ENCODE measurements around the gene FRMPD1.
"Not testable (repeated sequence)": the region's sequence is repeated elsewhere in the genome, so short reads cannot be mapped to it uniquely, and the experiment has no call there.

The FRMPD1 gene

DNA sequence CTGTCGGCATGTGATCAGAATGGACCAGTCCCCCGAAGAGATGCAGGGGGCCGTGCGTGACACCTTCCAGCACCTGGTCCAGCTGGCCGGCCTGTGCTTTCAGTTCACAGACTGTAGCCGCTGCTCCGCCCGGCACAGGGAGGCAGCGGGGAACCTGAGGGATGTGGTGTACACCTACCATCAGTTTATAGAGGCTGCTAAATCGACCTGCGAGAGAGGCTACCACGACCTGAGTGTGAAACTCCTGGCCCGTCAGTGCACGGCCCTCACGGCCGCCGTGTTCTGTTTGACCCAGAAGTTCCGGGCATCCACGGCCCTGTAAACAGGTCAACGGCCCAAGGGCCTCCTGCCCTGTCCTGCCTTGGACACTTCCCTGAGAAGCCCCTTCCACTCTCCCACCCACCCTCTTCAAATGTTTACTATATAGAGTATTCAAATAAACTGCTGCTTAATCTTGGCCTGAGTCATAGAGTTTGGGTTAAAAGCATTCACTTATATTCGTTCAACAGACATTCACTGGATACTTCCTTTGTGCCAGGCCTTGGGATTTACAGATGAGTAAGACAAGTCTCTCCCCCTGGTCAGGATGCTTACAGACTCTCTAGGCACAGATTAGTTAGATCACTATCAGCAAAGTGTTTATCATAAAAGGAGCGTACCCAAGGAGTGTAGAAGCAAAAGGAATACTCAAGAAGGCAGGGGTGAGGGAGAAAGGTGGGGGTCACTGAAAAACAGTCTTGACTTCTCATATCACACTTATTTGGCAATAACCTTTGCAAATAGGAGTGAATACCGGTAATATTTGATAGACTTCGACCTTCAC is 95.9 kb downstream of the FRMPD1 start:
- no peak for DNase-seq

DNA sequence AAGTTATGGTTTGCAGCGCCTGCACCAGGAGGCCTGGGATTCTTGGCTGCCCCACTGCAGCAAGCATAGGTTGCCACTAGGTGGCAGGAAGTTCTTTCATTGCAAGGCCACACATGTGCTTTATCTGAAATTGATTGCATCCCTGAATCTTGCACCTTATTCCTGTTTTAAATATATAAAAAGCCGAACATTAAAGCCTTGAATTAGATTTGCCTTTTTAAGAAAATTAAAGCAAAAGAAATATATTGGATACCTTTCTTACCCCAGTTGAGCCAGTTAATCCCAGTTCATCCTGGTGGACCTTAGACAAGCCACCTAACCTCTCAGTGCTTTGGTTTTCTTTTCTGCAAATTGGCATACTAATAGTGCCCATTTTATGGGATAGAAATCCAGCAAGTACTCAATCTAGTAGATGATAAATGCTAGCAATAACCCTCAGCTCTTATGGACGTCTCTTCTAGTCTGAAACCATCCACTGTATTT is 96.6 kb downstream of the FRMPD1 start:
- peak; percentile 56 for DNase-seq

GRCh38 chr9:37749129-37749528 is 98.4 kb downstream of the FRMPD1 start:
- no peak for DNase-seq

GRCh38 chr9:37751186-37751585 is 100.4 kb downstream of the FRMPD1 start:
- DNase-seq: no peak

GRCh38 chr9:37751704-37752103 is 101.0 kb downstream of the FRMPD1 start:
- not testable (repeated sequence) for DNase-seq

DNA sequence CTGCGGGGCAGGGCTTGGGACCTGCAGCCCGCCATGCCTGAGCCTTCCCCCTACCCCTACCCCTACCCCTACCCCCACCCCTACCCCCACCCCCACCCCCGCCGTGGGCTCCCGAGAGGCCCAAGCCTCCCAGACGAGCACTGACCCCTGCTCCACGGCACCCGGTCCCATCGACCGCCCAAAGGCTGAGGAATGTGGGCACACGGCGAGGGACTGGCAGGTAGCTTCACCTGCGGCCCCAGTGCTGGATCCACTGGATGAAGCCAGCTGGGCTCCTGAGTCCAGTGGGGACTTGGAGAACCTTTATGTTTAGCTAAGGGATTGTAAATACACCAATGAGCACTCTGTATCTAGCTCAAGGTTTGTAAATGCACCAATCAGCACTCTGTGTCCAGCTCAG is 101.4 kb downstream of the FRMPD1 start:
- not testable (repeated sequence) for DNase-seq

DNA sequence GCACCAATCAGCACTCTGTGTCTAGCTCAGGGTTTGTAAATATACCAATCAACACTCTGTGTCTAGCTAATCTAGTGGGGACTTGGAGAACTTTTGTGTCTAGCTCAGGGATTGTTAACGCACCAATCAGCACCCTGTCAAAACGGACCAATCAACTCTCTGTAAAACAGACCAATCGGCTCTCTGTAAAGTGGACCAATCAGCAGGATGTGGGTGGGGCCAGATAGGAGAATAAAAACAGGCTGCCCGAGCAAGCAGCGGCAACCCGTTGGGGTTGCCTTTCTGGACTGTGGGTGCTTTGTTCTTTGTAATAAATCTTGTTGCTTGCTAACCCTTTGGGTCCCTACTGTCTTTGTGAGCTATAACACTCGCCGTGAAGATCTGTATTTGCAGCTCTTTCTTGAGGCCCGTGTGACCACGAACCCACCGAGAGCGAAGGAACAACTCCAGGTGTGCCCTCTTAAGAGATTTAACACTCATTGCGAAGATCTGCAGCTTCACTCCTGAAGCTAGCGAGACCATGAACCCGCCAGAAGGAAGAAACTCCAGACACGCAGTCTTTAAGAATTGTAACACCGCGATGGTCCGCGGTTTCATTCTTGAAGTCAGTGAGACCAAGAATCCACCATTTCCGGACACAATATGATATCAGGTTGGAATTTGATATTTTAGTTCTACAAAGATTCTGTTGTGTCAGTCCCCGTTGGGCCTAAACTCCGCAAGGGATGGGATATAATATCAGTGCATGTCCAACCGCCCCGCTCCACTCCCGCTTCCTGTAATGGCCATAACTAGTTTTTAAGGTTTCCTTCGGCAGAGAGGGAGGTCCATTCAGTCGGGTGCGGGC is 102.1 kb downstream of the FRMPD1 start:
- peak; percentile 17 for DNase-seq

- peak; percentile 71 for DNase-seq
Measured at GRCh38 chr9:37753489-37754190, 102.9 kb downstream of the FRMPD1 start, which contains the start of gene TRMT10B. TRMT10B (plus strand) TSS chr9:37753805; CDS start chr9:37761932, 8,127 bp downstream.

DNA sequence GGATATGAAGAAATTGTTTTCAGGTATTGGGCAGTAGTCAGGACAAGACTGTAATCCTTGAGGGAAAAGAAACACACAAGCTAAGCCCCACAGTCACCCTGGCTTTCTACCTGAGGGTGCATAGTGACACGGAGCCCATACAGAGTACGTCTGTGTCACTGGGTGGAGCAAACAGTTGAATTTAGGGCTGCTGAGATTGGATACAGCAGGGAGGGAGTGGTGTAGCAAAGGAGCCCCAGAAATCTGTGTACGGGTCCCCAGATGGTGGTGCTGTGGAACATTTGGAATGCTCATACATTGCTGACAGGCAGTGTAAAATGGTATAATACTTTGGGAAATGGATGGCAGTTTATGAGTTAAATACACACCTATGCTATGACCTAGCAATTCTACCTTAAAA is 108.0 kb downstream of the FRMPD1 start:
- DNase-seq: no peak

GRCh38 chr9:37760416-37761161 is 109.8 kb downstream of the FRMPD1 start:
- no peak for DNase-seq

- no peak for DNase-seq
Measured at GRCh38 chr9:37761511-37761910, 110.8 kb downstream of the FRMPD1 start.

GRCh38 chr9:37765263-37765662 is 114.5 kb downstream of the FRMPD1 start:
- DNase-seq: not testable (repeated sequence)

DNA sequence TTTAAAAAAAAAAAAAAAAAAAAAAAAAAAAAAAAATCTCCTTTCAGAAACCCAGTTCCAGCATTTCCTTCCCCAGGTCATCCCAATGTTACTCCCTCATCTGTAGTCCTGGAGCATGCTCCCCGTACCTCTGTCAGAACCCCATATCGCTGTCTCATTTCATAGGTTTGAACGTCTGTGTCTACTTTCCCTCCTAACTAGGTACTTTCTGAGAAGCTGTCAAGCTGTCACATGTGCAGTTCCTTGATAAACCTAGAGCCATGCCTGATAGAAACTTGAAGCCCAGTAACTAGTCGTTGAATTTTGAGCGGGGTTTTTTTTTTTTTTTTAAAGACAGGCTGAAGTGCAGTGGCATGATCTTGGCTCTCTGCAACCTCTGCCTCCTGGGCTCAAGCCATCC is 118.6 kb downstream of the FRMPD1 start:
- DNase-seq: no peak

DNA sequence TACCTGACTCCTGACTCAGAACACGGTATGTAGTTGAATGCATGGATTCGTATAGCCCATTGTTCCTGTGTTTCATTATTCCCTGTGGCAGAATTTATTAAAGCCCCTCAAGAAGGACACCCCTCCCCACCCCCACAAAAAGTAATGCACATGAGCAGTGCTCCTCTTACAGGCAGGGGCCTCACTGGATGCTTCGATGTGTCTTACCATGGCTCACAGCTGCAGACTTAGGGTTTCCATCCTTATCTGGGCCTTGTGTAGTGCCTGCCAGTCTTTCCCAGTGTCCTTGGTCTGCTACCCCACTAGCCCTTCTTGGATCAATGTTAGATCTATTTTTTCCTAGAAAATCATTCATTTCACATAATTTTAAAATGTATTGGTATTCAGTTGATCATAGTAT is 119.2 kb downstream of the FRMPD1 start:
- no peak for DNase-seq

GRCh38 chr9:37775216-37775919 is 124.6 kb downstream of the FRMPD1 start:
- no peak for DNase-seq

DNA sequence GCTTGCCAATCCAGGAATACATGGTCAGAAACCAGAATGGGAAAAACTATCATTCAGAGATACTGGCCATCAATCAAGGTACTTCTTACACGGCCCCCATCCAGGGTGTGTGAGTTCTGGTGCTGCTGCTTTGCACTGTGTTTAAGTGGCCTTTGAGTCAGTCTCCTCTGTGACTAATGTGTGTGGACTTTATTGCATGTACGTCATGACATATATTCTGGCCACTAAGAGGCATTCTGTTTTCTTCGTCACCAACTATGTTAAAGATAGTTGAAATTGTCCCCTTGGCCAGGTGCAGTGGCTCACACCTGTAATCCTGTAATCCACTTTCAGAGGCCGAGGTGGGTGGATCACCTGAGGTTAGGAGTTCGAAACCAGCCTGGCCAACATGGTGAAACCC is 125.6 kb downstream of the FRMPD1 start:
- DNase-seq: no peak

GRCh38 chr9:37778534-37778933 is 127.8 kb downstream of the FRMPD1 start:
- DNase-seq: no peak

DNA sequence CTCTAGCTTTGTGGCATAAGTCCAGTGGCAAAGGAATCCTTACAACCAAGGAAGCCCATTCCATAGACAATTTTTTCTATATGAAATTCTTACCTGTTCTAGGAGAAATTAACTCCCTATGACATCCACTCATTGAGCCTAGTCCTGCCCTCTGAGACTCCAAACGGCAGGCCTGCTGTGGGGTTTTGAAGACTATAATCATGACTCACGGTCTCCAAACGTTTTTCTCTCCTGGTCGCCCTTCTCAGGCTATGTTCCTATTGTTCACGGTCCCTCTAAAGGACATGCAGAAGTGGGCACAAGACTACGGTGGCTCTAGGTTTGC is 133.5 kb downstream of the FRMPD1 start:
- no peak for DNase-seq

- DNase-seq: peak; percentile 87
Measured at GRCh38 chr9:37784616-37785483, 134.1 kb downstream of the FRMPD1 start, which contains the start of gene EXOSC3. EXOSC3 (minus strand) TSS chr9:37785064; CDS start chr9:37785044, 20 bp downstream.

DNA sequence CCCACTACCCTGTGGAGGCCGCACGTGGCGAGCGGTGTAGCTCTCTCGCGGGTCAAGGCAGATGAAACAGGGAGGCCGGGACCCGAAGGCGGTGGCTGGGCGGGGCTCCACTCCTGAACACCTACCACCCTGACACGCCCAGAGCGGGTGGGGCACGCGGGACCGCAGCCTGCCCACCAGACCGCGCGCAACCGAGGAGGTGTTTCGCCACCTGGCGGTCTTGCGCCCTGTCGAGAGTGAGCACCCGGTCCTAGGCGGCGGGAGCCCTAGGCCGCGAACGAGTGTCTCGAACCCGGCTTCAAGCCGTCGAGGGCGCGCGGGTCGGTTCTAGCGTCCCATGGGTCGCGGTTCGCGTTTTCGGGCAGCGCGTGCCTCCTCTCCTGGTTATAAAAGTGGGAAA is 136.3 kb downstream of the FRMPD1 start:
- no peak for DNase-seq

DNA sequence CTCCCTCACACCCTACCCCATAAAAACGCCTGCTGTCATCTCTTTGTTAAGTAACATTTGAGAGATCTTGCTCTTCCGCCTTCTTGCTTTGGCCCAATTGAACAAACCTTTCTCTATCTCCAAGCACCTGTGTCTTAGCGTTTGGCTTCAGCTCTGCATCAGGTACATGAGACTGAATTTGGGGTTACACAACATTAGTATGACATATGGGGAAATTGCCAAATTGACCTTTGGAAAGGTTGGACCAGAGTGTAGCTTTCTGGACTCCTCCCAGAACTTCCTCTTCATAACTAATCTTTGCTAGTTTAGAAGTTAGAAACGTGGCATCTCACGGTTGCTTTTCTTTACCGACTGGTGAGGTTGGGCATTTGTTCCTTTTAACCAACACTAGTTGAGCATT is 137.6 kb downstream of the FRMPD1 start:
- no peak for DNase-seq

Measured in CD4-positive, alpha-beta T cell treated with Interleukin-12 subunit alpha and Interleukin-12 subunit beta, for 1 hour (primary cell).